HG03469 (cell line): ENCODE measurements around the gene CROCC2.

ENCODE experiments used
- ATAC-seq: cut with Tn5 transposase; IDR thresholded peaks from one replicate; pipeline ENCODE4 v1.9.1; 2021; ENCODE audit warnings: mild to moderate bottlenecking, moderate library complexity, moderate number of reproducible peaks; ENCODE audit not compliant: unreplicated experiment

The CROCC2 gene

DNA sequence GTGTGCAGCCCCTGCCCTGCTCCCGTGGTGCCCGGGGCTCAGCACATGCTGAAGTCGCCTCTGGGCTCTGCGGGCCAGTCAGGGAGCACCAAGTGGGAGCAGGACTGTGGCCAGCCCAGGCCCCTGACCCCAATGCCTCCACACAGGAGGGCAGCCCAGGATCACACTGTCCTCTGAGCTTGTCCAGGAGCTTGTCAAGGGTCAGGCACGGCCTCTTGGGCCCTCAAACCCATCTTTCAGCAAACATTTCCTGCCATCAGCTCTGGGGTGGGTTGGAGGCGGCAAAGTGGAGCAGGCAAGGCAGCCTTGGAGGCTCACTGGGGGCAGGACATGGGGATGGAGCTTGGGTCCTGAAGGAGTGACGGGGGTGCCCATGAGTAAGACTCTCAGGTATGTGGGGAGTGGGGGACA lies 102.6 kb downstream of the CROCC2 start:
- no peak for ATAC-seq

DNA sequence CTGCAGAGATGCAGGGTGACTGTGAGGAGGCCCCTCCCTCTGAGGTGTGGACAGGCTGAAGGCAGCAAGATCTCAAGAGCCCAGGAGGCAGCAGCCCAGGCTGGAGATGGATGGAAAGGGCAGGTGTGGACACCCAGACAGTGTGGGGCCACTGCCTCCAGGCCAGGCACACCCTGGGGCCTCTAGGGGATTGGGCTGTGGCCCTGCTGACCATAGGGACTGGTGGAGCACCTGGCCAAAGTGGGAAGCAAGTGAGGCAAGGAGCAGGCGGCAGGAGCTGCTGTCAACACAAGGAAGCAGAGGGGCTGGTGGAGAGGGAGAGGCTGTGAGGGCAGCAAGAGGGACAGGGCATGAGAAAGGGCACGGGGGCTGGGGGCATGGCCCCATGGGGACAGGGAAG lies 103.1 kb downstream of the CROCC2 start:
- ATAC-seq, result no peak

DNA sequence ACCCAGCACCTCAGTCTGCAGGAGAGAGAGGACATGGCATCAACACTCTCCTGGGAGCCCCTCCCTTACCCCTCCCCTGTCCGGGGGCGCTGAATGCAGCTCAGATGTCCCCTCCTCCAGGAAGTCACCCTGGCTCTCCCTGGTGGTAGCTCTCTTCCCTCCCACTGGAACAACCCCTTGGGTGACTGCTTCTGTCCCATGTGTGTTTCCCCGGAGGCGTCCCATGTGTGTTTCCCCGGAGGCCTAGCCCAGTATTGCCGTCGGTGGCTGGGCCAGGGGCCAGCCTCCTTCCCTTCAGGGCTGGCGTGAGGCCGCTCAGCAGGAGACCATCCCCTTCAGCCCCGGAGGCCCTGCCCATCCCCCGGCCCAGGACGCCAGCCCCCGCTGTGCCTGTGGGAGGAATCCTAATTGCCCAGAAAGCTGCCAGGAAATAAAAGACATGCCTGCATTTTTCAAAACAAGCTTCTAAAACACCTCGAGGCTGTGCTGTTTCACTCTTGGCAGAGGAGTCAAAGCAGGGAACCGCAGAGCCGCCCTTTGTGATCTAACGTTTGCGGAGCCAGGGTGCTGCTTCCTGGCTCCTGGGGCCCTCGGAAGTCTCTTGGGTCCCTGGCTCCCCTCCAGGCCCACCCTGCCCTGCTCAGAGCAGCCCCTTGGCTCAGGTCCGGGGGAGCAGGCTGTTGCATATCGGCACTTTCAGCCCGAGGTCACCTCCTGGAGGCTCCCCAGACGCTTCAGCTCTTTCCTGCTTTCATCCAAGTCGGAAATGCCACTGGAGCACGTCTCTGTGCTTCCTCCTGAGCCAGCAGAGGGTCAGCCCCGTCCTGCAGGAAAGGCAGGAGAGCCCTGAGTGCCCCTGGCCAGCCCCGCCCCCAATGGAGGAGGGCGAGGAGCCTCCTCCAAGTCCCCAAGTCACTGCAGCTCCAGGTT lies 103.7 kb downstream of the CROCC2 start:
- no peak for ATAC-seq

DNA sequence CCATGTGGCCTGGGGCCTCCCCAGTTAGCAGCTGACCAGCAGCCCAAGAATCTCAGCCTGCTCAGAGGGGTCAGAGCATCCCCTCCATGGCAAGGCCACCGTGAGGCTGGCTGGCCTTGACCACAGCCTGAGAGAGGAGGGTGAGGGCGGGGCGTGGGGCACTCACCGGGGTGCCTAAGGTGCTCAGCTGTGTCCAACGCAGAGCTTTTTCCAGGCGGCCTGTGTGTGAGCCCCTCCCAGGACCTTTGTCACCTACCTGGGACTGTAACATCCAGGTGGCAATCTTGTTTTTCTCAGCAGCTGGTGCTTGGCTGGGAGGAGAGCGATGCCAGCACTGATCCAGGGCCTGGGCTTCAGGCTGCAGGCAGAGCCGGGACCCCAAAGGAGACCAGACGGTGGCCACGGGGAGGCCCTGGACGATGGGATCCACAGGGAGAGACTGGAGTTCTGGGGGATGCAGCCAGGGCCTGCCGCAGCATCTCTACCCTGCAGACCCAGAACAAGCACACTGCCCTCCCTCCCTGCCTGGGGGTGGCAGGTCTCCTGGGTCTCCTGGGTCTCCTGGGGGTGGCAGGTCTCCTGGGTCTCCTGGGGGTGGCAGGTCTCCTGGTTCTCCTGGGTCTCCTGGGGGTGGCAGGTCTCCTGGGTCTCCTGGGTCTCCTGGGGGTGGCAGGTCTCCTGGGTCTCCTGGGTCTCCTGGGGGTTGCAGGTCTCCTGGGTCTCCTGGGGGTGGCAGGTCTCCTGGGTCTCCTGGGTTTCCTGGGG lies 104.6 kb downstream of the CROCC2 start:
- no peak for ATAC-seq

DNA sequence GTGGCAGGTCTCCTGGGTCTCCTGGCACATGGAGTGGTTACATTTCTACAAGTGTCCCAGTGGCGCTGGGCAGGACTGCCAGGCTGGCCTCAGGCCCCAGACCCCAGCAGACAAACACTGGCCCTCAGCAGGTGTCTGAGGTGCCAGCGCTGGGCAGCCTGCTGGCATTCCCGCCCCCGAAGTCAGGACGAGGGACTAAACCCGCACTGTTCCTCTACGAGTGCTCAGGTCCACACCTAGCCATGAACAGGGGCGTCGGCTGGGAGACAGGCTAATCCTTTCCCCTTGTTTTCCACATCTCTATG lies 105.1 kb downstream of the CROCC2 start:
- ATAC-seq, result no peak

DNA sequence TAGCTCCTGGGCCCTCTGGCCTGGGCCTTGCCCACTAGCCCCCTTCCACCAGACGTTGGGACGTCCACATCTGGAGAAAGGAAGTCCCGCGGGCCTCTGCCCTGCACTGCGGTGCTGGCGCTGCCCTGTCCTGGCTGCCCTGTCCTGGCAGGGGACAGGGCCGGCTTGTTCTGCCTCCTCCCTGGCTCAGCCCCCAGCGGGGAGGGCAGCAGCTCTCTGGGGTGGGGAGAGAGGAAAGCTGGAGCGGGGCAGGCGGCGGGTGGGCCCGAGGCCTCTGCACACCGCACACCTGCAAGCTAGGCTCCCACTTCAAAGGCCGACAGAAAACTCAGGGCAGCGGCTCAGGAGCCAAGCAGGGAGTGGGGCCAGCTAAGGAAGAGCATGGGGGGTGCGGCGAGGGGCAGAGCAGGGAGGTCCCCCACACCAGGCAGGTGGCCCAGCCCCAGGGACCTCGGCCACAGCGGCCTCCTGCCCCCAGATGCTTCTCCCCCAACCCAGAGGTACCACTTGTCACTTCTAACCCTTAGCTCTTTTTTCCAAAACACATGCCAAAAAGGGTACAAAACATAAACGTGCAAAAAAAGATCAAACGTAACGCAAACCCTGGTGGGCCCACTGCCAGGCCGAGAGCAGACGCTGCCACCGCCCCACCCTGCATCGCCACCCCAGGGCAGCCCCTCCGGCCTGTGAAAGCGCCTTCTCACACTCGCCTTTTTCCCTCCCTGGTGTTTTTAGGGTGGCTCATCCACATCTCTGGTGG lies 105.8 kb downstream of the CROCC2 start:
- no peak for ATAC-seq

DNA sequence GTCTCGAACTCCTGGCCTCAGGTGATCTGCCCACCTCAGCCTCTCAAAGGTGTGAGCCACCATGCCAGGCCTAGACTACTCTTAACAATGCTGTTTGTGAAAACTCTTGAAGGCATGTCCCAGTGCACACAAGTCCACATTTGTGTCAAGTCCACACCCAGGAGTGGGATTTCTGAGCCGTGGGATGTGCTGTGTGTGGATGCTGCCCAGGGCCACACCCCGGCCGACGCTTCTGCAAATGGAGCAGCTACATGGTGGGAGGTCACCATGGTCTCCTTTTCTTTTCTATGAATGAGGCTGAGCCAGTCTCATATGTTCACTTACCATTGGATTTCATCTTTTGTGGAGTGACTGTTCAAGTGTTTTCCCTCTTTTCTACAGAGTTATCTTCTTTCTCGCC lies 108.1 kb downstream of the CROCC2 start:
- no peak for ATAC-seq

DNA sequence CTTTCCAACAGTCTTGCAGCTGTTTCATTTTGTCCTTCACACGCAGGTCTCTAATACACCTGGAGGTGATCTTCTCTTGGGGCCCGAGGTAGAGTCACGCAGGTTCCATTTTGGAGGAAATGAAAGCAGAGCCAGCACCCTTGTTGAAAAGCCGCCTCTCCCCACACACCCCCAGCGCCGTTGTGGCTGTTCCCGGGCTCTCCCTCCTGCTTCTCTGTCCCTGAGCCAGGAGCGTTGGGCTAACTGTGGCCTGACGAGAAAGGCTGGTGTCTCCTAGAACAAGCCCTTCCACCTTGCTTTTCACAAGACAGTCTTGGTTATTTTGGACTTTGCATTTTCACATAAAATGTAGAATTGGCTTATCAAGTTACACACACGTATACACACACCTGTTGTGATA lies 108.6 kb downstream of the CROCC2 start:
- ATAC-seq, result no peak

DNA sequence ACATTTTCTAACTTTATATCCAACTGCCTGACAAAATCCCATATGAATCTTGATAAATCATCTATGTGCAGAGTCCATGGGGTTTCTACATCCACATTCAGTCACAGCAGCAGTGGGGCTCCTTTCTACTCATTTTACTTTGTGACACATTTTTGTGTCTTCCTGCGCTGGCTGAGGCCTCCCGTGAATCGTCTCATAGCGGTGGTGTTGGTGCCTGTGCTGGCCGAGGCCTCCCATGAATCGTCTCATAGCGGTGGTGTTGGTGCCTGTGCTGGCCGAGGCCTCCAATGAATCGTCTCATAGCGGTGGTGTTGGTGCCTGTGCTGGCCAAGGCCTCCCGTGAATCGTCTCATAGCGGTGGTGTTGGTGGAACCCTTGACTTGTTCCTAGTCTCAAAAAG lies 109.3 kb downstream of the CROCC2 start:
- no peak for ATAC-seq

DNA sequence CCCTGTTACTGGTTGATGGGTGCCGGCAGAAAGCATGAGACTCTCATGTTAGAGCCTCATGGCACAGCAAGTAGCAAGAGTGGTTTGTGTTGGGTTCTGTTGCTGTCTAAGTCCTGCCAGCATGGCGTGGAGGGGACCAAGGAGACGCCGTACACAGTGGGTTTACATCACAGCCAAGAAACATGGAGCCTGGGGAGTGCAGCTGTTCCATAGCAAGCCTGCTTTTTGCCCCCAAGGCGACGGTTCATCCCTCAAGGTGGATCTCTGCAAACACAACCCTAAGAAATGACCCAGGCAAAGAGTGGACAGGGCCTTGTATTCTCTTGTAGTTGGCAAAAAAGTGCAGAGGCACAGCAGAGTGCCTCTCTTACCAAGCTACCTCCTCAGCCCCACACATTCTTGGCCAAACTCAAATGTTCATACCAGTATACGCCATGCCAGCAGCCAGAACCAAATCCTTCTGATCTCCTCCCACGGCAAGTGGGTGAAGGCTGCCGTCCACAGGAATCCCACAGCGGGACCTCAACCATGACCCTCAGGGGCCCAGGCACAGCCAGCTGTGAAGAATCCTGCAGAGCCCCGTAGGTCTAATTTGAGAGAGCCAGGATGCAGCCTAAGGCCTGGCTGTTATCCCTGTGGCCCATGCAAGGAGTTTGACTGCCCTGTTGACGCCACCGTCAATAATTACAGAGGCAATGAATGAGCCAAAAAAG lies 111.2 kb downstream of the CROCC2 start:
- ATAC-seq, result no peak

DNA sequence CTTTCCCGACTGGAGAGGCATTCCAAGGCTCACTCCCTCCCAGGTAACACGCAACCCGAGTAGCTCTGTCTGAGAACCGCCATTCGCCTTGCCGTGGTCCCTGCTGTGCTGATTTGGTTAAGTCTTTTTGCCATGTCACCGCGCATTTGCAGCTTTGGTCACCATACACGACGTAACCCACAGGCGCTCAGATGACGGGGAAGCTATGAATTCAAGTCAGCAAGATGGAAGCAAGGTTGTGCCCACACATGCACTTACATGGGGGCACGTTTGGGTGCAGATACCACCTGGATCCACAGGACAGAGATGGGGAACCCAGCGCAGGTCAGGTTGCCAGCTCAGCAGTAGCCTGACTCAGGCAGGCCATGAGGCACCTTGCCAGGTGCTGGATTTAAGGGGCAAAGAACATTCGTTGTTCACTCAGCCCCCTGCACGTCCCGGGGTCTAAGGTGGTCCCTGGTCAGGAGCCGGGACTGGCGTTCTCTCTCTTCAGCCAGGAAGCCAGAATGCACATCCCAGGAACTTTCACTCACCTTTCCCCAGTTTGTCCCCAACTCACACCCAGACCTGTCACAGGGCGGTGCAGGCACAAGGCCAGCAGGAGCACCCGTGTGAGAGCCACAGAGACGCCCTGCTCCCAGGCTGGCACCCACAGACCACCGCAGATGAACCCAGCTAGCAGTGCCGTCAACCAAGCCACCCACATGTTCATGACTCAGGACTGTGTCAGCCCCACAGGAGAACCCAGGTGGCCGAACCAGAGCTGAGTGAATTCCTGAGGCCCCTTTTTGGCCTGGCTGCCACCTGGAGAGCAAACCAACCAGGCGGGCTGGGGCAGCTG lies 112.1 kb downstream of the CROCC2 start:
- ATAC-seq, result no peak

DNA sequence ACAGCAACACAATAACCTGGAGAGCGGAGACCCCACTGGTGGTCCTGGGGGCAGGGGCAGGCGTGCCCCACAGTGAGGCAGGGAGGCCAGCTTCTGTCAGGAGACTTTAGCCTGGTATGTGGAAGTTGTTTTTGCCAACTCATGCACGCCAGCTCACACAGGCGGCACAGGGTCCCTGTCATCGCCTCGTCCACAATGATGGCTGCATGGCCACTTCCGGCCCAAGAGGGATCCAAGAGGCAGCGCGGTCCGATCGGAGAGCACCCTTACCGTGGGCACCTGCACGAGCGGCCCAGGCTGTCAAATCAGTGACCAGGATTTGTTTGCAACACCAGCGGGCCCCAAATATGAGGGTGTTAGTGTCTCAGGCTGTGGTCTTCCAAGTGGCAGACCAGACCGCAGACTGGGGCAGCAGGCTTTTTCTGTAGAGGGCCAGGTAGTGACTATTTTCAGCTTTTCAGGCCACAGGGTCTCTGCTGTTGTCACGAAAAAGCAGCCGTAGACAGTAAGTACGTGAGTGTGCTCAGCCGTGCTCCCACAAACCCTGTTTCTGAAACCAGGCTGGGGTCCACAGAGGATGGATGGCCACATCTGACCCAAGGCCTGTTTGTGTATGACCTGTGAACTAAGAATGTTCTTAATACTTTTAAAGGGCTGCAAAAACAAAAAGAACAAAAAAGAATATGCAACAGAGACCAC lies 113.5 kb downstream of the CROCC2 start:
- ATAC-seq, result no peak

DNA sequence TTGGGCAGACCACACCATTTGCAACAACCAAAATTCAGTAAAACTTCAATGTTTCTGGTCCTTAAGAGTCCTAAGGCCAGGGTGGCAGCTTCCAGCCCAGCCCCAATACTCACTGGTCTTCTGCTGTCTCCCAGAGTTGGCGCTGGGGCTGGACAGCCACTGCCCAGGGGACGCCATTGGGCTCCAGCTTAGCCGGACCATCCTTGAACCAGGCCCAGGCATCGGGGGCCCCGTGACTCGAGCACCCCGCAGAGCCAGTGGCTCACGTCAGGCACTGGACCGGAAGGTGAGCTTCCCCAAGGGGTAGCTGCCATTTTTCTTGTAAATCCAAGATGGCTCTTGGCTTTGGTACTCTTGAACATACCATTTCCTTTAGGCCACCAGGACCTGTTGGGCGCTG lies 114.1 kb downstream of the CROCC2 start:
- ATAC-seq, result no peak

DNA sequence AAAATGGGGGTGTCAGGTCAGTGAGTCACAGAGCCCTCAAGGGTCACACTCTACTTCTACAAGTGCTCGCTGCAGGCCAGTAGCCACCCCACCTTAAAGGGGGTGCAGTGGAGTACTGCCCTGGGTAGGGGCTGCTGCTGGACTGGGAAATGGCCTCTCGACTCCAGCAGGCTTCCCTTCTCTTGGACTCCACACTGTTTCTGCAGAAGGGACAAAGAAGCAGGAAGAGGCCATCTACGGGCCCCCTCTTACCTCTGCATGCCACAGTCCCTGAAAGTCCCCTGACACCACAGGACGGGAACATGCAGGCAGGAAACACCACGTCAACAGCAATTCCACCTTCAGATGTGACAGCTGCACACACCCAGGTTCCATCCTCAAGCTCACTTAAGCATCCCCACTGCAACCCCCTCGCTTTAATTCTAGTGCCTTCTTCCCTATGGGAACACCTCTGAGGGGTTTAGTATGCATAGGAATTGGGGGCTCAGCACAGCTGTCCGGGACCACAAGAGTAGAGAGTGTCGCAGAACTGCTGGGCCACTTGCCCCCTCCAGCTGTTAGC lies 114.6 kb downstream of the CROCC2 start:
- no peak for ATAC-seq

DNA sequence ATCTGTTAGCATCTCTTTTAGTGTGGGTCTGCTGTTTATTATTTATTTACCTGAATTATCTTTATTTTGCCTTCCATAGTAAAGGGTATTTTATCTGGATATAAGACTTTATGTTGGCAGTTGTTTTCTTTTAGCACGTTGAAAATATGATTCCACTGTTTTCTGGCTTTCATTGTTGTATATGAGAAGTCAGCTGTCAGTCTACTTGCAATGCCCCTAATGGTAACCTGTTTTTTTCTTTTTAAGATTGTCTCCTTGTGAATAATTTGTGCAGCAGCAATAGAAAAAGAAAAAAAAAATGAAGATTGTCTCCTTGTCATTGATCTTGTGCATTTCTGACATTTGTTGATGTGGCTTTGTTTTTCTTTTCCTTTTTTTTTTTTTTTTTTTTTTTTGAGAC lies 119.5 kb downstream of the CROCC2 start:
- ATAC-seq, result no peak

DNA sequence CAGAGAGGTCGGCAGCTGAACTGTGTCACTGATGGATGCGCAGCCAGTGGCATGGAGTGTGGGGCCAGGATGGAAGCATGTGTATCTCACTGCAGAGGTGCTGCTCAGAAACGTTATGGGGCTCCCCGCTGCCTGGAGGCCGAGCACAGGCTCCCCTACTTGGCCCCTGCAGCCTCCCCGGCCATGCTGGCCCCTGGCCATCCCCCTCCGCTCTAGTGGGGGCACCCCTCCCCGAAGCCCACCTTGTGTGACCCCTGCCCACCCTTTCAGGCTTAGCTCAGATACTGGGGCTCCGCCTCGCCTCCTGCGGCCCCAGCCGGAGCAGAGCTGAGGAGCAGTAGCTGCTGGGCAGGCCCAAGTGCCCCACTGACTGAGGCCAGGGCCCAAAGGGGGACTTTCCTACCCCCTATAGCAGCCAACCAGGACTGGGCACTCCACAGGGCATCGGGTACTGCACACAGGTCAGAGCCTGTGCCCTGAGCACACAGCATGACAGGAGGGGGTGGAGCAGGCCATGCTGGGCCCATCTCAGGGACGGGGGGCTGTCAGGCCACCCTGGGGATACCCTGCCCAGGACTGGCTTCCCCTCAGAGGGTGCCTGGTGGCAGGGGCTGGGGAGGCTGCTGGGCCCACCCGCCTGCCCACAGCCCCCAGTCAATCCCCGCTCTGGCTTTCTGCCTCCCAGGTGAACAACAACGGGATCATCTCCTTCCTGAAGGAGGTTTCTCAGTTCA lies 123.6 kb downstream of the CROCC2 start:
- no peak for ATAC-seq

DNA sequence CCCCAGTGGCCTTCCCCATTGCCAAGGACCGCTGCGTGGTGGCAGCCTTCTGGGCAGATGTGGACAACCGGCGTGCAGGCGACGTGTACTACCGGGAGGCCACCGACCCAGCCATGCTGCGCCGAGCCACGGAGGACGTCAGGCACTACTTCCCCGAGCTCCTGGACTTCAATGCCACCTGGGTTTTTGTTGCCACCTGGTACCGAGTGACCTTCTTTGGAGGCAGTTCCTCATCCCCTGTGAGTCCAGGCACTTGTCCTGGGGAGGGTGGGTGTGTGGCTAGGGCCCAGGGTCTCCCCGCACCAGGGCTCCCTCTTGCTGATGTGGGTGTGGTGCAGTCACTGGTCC lies 124.2 kb downstream of the CROCC2 start:
- ATAC-seq, result no peak

DNA sequence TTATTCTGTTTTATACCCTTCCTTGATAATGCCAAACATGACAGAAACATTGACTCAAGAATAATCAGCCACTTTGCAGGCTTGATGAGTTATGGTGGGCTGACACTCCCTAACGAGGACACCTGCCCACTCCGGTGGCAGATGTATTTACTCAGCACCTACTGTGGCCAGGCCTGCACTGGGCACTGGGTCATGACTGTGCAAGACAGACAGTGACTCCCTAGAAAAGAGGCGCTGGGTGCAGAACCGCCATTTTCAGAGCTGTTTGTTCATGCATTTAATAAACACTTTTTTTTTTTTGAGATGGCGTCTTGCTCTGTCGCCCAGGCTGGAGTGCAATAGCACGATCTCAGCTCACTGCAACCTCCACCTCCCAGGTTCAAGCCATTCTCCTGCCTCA lies 124.7 kb downstream of the CROCC2 start:
- no peak for ATAC-seq
